Airway epithelial cell (primary cell): Measurements from ENCODE around the gene NEK8. TPM values are rescaled to one million over a fixed set of nuclear protein-coding genes. Genes with fewer than 3 reads are reported as not detected.

Experiments used
- total RNA-seq: library from RNA; depleted of rRNA; stranded (reverse); fragments of >200 nt; gene quantifications from 2 replicates; pipeline ENCODE4 v1.2.3, GENCODE V29; 2015

NEK8 gene
- total RNA-seq = 1.8 and 2.4 TPM in 2 replicates

GRCh38 chr17:28728364-28729200 is at the start of gene NEK8:
NEK8 (plus strand) TSS chr17:28728788; CDS start chr17:28728814, 26 bp downstream.

GRCh38 chr17:28711723-28712031 is 16.9 kb upstream of the NEK8 start, which contains the start of gene PROCA1:
PROCA1 (minus strand) TSS chr17:28711888; CDS start chr17:28711660, 228 bp downstream.

GRCh38 chr17:28717578-28718332 is 10.8 kb upstream of the NEK8 start, which contains the start of gene RAB34:
RAB34 (minus strand) TSS chr17:28717868; CDS start chr17:28717266, 602 bp downstream.

GRCh38 chr17:28726226-28726626 is 2.4 kb upstream of the NEK8 start, which contains the start of gene TLCD1:
TLCD1 (minus strand) TSS chr17:28726233; CDS start chr17:28726097, 136 bp downstream.

GRCh38 chr17:28743243-28744103 is 14.9 kb downstream of the NEK8 start, which contains the start of gene TRAF4:
TRAF4 (plus strand) TSS chr17:28744011; CDS start chr17:28744113, 102 bp downstream.

Other genes starting within 250 kb of the NEK8 start
- 2.7 and 11.1 TPM in 2 replicates for gene FOXN1, start 222.4 kb upstream of the NEK8 start, total RNA-seq
- 34.1 and 51.9 TPM in 2 replicates for gene UNC119, start 176.2 kb upstream of the NEK8 start, total RNA-seq
- gene PIGS, start 157.3 kb upstream of the NEK8 start, total RNA-seq = 55.8 and 60.0 TPM in 2 replicates
- gene ALDOC, start 151.9 kb upstream of the NEK8 start, total RNA-seq = 109 and 131 TPM in 2 replicates
- 36.9 and 44.5 TPM in 2 replicates for gene SPAG5, start 129.8 kb upstream of the NEK8 start, total RNA-seq
- 0.84 and 4.4 TPM in 2 replicates for gene RSKR, start 114.6 kb upstream of the NEK8 start, total RNA-seq
- gene BLTP2, start 83.6 kb upstream of the NEK8 start, total RNA-seq = 104 and 127 TPM in 2 replicates
- gene SDF2, start 66.9 kb upstream of the NEK8 start, total RNA-seq = 35.0 and 44.7 TPM in 2 replicates
- 18.6 and 27.9 TPM in 2 replicates for gene SUPT6H, start 66.6 kb upstream of the NEK8 start, total RNA-seq
- gene PROCA1, start 16.9 kb upstream of the NEK8 start, total RNA-seq = 0.21 and 2.6 TPM in 2 replicates
- 214 and 300 TPM in 2 replicates for gene RAB34, start 10.9 kb upstream of the NEK8 start, total RNA-seq
- 645 and 883 TPM in 2 replicates for gene RPL23A, start 8.8 kb upstream of the NEK8 start, total RNA-seq
- gene TLCD1, start 2.6 kb upstream of the NEK8 start, total RNA-seq = 20.2 and 23.5 TPM in 2 replicates
- 78.0 and 82.7 TPM in 2 replicates for gene TRAF4, start 15.2 kb downstream of the NEK8 start, total RNA-seq
- 12.4 and 17.6 TPM in 2 replicates for gene FAM222B, start 114.0 kb downstream of the NEK8 start, total RNA-seq
- gene ERAL1, start 126.2 kb downstream of the NEK8 start, total RNA-seq = 59.0 and 60.8 TPM in 2 replicates
- gene FLOT2, start 168.9 kb downstream of the NEK8 start, total RNA-seq = 58.8 and 70.7 TPM in 2 replicates
- gene DHRS13, start 174.3 kb downstream of the NEK8 start, total RNA-seq = 11.6 and 12.9 TPM in 2 replicates
- gene PHF12, start 222.7 kb downstream of the NEK8 start, total RNA-seq = 15.3 and 19.5 TPM in 2 replicates